22Rv1 (cell line): ENCODE measurements around the gene PLA2G5.
A peak's percentile ranks its signal among the peaks of the same experiment; 100 is the strongest.

Experiments used
- H3K27ac ChIP-seq: fragments of 450-650 bp; 2 replicates; pipeline ENCODE4 v1.5.1; 2017
- ZFX ChIP-seq: fragments of 450-650 bp; IDR thresholded peaks from 2 replicates; pipeline ENCODE4 v1.6.1; 2017; ENCODE audit warnings: antibody characterized with exemption, borderline replicate concordance
- TF ChIP-seq, protein P1 (sequence below): fragments of 450-650 bp; IDR thresholded peaks from 2 replicates; pipeline ENCODE4 v1.5.1; 2017; ENCODE audit warnings: mild to moderate bottlenecking

PLA2G5 gene

DNA sequence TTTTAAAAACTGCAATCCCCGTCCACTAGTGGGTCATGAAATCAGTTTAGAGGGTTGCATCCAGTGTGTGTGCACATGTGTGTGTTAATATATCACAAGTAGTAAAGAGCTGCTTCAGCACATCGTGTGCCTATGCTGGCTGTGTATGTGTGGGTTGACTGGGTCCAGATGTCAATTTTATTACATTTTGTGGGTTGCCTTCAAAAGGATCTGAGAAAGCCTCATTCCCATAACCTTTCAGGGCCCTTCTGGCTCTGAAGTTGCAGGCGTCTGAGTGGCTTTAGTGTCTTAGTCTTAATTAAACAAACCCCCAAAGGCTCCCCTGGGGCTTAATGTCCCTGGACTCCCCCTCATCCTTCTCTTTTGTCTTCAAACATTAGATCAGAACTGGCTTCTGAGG, 29.5 kb downstream of the PLA2G5 start:
- H3K27ac ChIP-seq, result no peak overlapping the region
- TF ChIP-seq, protein P1, sequence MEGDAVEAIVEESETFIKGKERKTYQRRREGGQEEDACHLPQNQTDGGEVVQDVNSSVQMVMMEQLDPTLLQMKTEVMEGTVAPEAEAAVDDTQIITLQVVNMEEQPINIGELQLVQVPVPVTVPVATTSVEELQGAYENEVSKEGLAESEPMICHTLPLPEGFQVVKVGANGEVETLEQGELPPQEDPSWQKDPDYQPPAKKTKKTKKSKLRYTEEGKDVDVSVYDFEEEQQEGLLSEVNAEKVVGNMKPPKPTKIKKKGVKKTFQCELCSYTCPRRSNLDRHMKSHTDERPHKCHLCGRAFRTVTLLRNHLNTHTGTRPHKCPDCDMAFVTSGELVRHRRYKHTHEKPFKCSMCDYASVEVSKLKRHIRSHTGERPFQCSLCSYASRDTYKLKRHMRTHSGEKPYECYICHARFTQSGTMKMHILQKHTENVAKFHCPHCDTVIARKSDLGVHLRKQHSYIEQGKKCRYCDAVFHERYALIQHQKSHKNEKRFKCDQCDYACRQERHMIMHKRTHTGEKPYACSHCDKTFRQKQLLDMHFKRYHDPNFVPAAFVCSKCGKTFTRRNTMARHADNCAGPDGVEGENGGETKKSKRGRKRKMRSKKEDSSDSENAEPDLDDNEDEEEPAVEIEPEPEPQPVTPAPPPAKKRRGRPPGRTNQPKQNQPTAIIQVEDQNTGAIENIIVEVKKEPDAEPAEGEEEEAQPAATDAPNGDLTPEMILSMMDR, result no peak
- TF ChIP-seq ZFX, result no peak

DNA sequence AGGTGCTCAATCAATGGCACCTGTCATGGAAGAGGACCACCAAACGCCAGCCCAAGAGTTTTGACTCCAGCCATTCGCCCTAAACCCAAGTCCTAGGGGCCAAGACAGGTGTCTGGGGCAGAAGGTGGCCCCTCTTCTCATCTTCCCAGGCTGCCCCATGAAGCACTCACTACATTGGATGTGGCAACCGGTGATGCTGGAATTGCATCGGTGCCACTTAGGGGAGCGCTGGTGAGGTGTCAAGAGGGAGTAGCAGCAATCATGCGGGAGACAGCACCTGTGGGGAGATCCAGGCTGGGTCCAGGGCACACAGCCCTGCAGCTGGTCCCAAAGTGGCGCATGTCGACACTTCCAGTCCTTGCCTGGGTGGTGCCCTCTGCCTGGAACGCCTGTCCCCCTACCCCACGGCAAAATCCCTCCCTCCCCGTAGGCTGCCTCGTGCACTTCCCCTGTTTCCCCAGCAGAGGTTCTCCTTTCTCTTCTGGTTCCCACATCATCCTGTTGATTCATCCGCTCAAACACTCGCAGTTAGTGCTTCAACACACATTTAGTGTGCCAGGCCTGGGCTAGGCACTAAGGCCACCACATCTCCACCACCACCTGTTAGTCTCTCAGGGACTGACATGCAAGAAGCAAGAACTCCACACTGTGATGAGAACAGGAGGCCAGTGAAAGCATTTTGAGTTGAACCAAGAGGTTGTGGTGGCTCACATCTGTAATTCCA, 30.8 kb downstream of the PLA2G5 start:
- no peak for TF ChIP-seq ZFX
- TF ChIP-seq, protein P1, result peak; percentile 51
- no peak overlapping the region for H3K27ac ChIP-seq

DNA sequence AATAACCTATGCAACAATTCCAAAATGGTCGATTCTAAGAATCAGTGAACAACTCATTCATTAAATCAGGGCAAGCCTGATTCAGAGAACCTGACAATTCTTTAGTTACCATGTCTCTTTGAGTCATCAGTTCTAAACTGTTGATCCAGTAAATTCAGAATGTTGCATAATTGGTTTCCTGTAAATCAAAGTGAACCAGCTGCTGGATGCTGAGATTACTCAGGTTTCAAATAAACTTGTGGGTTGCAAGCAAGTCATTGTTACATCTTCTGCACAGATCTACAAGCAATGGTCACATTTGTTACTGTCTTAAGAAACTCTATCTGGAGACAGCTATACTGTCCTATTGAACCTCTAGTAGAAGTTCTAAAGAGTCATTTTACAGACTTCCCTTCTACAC, 32.9 kb downstream of the PLA2G5 start:
- no peak overlapping the region for H3K27ac ChIP-seq
- TF ChIP-seq, protein P1, result no peak
- TF ChIP-seq ZFX, result no peak

DNA sequence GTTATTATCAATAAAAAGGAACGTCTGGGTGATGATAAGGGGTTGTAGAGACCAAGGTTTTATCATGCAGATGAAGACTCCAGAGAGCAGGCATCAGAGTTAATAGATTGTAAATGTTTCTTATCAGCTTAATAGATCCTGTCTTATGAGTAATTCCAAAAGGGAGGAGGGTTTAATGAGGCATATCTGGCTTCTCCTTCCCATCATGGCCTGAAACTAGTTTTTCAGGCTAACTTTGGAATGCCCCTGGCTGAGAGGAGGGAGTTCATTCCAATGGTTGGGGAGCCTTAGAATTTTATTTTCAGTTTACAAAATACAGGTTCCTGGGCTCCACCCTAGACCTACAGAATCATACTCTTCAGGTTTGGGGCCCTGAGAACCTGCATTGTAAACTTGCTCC, 35.9 kb downstream of the PLA2G5 start:
- H3K27ac ChIP-seq, result no peak overlapping the region
- no peak for TF ChIP-seq ZFX
- TF ChIP-seq, protein P1, result no peak

DNA sequence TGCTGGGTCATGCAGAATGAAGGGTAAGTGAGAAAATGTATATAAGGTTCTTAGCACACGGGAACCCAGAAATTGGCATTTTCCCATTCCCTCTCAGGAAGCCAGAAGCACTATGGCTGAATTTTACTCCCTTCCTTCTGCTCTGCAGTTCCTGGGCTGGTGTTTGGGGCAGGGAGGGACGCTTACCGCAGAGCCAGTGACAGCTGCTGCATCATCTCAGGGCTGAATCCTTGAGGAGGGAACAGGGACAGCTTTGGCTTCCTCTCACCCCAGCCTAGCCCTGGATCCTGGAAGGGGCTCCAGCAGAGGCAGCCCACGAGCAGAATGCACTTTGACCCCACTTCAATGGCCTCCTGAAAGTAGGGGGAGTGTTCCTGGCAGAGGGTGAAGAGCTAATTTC, 37.4 kb downstream of the PLA2G5 start:
- H3K27ac ChIP-seq, result no peak overlapping the region
- TF ChIP-seq ZFX, result no peak
- TF ChIP-seq, protein P1, result no peak

DNA sequence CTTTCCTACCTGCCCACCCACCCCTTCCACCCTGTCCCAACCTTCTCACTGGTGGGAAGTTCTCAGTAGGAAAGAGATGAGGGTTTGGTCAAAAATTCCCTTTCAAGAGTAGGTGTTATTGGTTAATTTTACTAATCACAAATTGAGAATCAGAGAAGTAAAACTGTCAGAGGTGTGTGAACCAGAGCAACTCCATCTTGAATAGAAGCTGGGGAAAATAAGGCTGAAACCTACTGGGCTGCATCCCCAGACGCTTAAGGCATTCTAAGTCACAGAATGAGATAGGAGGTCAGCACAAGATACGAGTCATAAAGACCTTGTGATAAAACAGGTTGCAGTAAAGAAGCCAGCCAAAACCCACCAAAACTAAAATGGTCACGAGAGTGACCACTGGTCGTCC, 37.8 kb downstream of the PLA2G5 start:
- H3K27ac ChIP-seq, result no peak overlapping the region
- no peak for TF ChIP-seq ZFX
- TF ChIP-seq, protein P1, result no peak

DNA sequence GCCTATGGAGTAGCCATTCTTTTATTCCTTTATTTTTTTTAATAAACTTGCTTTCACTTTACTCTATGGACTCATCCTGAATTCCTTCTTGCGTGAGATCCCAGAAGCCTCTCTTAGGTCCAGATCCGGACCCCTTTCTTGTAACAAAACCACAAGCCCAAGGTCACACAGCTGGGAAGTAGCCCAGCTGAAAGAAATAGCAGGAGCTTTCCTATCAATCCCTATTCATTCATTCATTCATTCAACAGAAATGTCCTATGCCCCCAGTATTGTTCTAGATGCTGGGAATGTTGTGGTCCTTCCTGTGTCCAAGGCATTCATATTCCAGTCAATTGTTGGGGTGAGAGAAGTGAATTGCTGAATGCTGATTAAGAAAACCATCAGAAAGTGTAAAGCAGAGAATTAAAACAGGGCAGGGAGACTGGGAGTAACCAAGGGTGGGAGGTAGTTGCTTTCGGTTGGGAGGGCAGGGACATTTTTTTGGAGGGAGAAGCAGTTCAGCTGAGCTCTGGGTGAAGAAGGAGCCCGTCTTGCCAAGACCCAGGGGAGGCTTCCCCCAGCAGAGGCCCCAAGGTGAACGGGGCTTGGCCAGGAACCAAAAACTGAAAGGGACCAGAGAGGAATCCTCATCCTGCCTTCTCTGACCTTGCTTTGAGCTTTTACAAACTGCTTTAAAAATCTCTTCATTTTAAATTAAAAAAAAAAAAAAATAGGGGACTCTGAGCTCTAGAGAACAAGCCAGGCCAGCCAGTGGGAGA, 38.6 kb downstream of the PLA2G5 start:
- no peak for TF ChIP-seq ZFX
- TF ChIP-seq, protein P1, result no peak
- H3K27ac ChIP-seq, result no peak overlapping the region
